ENCODE results near the gene MFAP4.

- no peak for TF ChIP-seq CTCF (IDR thresholded peaks at IDR 0.05; ENCODE audit: low read length)
- no peak for TF ChIP-seq EZH2phosphoT487 (IDR thresholded peaks at IDR 0.05; ENCODE audit: low read length)
Observed at GRCh38 chr17:19407601-19408345, 20.8 kb upstream of the MFAP4 start.
